SK-N-SH treated with all-trans-retinoic acid at 6 μM for 48 hours (cell line): ENCODE results near the gene TNKS2.

Source experiments
- ESRRG ChIP-seq: fragments of 250-450 bp; sonication (Bioruptor Pico); IDR thresholded peaks from 2 replicates; pipeline ENCODE4 v1.6.1; 2021; ENCODE audit warnings: mild to moderate bottlenecking
- ISL1 ChIP-seq: fragments of 250-450 bp; sonication (Bioruptor Pico); IDR thresholded peaks from 2 replicates; pipeline ENCODE4 v2.1.2; 2022; ENCODE audit warnings: mild to moderate bottlenecking, moderate library complexity
- OSR1 ChIP-seq: fragments of 250-450 bp; sonication (Bioruptor Pico); IDR thresholded peaks from 2 replicates; pipeline ENCODE4 v1.8.0; 2022; ENCODE audit warnings: moderate library complexity, mild to moderate bottlenecking, inconsistent platforms
- POU6F1 ChIP-seq: fragments of 250-450 bp; sonication (Bioruptor Pico); IDR thresholded peaks from 2 replicates; pipeline ENCODE4 v1.8.0; 2021; ENCODE audit warnings: low read depth, mild to moderate bottlenecking, moderate library complexity, borderline replicate concordance
- RARB ChIP-seq: fragments of 250-450 bp; sonication (Bioruptor Pico); IDR thresholded peaks from 2 replicates; pipeline ENCODE4 v1.8.0; 2021; ENCODE audit warnings: mild to moderate bottlenecking, moderate library complexity
- ZFP30 ChIP-seq: fragments of 450-650 bp; formaldehyde crosslinking; IDR thresholded peaks from 2 replicates; pipeline ENCODE4 v1.5.0; 2022; ENCODE audit warnings: mild to moderate bottlenecking, moderate library complexity
- ZNF565 ChIP-seq: fragments of 450-650 bp; formaldehyde crosslinking; conservative IDR thresholded peaks from 2 replicates; pipeline ENCODE4 v1.5.0; 2020; ENCODE audit warnings: low read depth, mild to moderate bottlenecking, moderate library complexity
- TF ChIP-seq, protein P1 (sequence below): fragments of 250-450 bp; sonication (Bioruptor Pico); IDR thresholded peaks from 2 replicates; pipeline ENCODE4 v1.8.0; 2020; ENCODE audit warnings: mild to moderate bottlenecking, moderate library complexity, borderline replicate concordance

GRCh38 chr10:91796331-91797047 lies 1.7 kb upstream of the TNKS2 start:
- TF ChIP-seq, protein P1, sequence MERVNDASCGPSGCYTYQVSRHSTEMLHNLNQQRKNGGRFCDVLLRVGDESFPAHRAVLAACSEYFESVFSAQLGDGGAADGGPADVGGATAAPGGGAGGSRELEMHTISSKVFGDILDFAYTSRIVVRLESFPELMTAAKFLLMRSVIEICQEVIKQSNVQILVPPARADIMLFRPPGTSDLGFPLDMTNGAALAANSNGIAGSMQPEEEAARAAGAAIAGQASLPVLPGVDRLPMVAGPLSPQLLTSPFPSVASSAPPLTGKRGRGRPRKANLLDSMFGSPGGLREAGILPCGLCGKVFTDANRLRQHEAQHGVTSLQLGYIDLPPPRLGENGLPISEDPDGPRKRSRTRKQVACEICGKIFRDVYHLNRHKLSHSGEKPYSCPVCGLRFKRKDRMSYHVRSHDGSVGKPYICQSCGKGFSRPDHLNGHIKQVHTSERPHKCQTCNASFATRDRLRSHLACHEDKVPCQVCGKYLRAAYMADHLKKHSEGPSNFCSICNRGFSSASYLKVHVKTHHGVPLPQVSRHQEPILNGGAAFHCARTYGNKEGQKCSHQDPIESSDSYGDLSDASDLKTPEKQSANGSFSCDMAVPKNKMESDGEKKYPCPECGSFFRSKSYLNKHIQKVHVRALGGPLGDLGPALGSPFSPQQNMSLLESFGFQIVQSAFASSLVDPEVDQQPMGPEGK (CRISPR knock-in tag) = no peak
- TF ChIP-seq ESRRG (CRISPR knock-in tag) (no peak), RARB (no peak), ZFP30 (CRISPR knock-in tag) (no peak), OSR1 (CRISPR knock-in tag) (no peak), ISL1 (CRISPR knock-in tag) (no peak), ZNF565 (CRISPR knock-in tag) (no peak), POU6F1 (CRISPR knock-in tag) (no peak)
